H1 (cell line): ENCODE results near the gene CHRNA5. TPM values are rescaled to one million over a fixed set of nuclear protein-coding genes. Genes with fewer than 3 reads are reported as not detected.

ENCODE experiments used
- CTCF ChIA-PET: fragments of 300-600 bp; sonication (Branson Sonifier 250); formaldehyde crosslinking; loops from one replicate; lab custom pipeline; 2021; ENCODE audit not compliant: partially characterized antibody; lab: Charles Lee
- POLR2A ChIA-PET: fragments of 300-600 bp; sonication (Branson Sonifier 250); formaldehyde crosslinking; loops from one replicate; lab custom pipeline; 2021; ENCODE audit warnings: inconsistent platforms; ENCODE audit not compliant: partially characterized antibody; lab: Charles Lee
- DNase-seq, 2 experiments: peaks; one replicate each; pipeline versions ENCODE4 v3.0.0 to v3.0.0-alpha.2; 2010 to 2022; ENCODE audit warnings: low spot score in 2 of 2, low read depth in 1 of 2, mixed read lengths in 1 of 2
- FAIRE-seq: peaks from 2 replicates; lab custom pipeline; 2011; peaks lifted over from hg19 to GRCh38; lab: Jason Lieb, UNC
- H2AFZ ChIP-seq: 2 replicates; pipeline ENCODE4 v1.8.1; 2012; ENCODE audit warnings: low read length, inconsistent platforms
- H2AK5ac ChIP-seq: 2 replicates; pipeline ENCODE4 v1.6.1; 2013; ENCODE audit warnings: low read depth, low read length
- H2BK120ac ChIP-seq: replicated peaks from 2 replicates; pipeline ENCODE3; 2013; ENCODE audit warnings: low read depth, low read length, inconsistent platforms
- H2BK12ac ChIP-seq: 2 replicates; pipeline ENCODE4 v1.6.1; 2013; ENCODE audit warnings: low read depth, low read length
- H2BK15ac ChIP-seq: 2 replicates; pipeline ENCODE4 v1.6.1; 2013; ENCODE audit warnings: low read length
- H2BK20ac ChIP-seq: 2 replicates; pipeline ENCODE4 v1.6.1; 2013; ENCODE audit warnings: low read length
- H2BK5ac ChIP-seq: 2 replicates; pipeline ENCODE4 v1.6.1; 2013; ENCODE audit warnings: low read depth, low read length
- H3K14ac ChIP-seq: 2 replicates; pipeline ENCODE4 v1.6.1; 2013; ENCODE audit warnings: inconsistent platforms; ENCODE audit not compliant: insufficient read length
- H3K18ac ChIP-seq: 2 replicates; pipeline ENCODE4 v1.6.1; 2013; ENCODE audit warnings: low read length; ENCODE audit errors: extremely low read depth
- H3K23ac ChIP-seq: 2 replicates; pipeline ENCODE4 v1.6.1; 2013; ENCODE audit warnings: inconsistent platforms; ENCODE audit not compliant: insufficient read length
- H3K23me2 ChIP-seq: 2 replicates; pipeline ENCODE4 v1.6.1; 2013; ENCODE audit warnings: low read depth, low read length
- H3K27ac ChIP-seq: 2 replicates; pipeline ENCODE4 v1.6.1; 2011; ENCODE audit warnings: low read depth, low read length, inconsistent platforms
- H3K27me3 ChIP-seq, 4 experiments: replicated peaks in 1 of 4; 1 replicate in 1 of 4; 2 replicates in 3 of 4; pipeline versions ENCODE4 v1.6.1 to v1.8.1; 2011 to 2013; ENCODE audit warnings: low read length in 3 of 4, mild to moderate bottlenecking in 3 of 4, inconsistent platforms in 2 of 4, mixed read lengths in 2 of 4, moderate library complexity in 1 of 4; ENCODE audit not compliant: control insufficient read depth in 3 of 4, insufficient read depth in 3 of 4; ENCODE audit errors: extremely low read depth in 1 of 4
- H3K36me3 ChIP-seq, 4 experiments: 2 replicates each; pipeline versions ENCODE4 v1.6.1 to v1.8.1; 2011 to 2013; ENCODE audit warnings: mild to moderate bottlenecking in 4 of 4, low read length in 3 of 4, moderate library complexity in 2 of 4, control low read depth in 1 of 4, inconsistent platforms in 1 of 4; ENCODE audit not compliant: insufficient read depth in 4 of 4, control insufficient read depth in 2 of 4
- H3K4ac ChIP-seq: replicated peaks from 2 replicates; pipeline ENCODE3; 2013; ENCODE audit warnings: low read length, low read depth, mixed read lengths, inconsistent platforms; ENCODE audit not compliant: insufficient read length
- H3K4me1 ChIP-seq, 4 experiments: replicated peaks in 1 of 4; 1 replicate in 1 of 4; 2 replicates in 3 of 4; pipeline versions ENCODE4 v1.6.1 to v1.8.1; 2011 to 2013; ENCODE audit warnings: low read length in 3 of 4, inconsistent platforms in 2 of 4, mixed read lengths in 1 of 4; ENCODE audit not compliant: insufficient read depth in 4 of 4, control insufficient read depth in 3 of 4
- H3K4me2 ChIP-seq, 2 experiments: 2 replicates each; pipeline versions ENCODE4 v1.6.1 to v1.8.1; 2011 to 2013; ENCODE audit warnings: low read depth in 2 of 2, low read length in 2 of 2, control low read depth in 1 of 2, inconsistent platforms in 1 of 2, mild to moderate bottlenecking in 1 of 2; ENCODE audit not compliant: insufficient read depth in 1 of 2
- H3K4me3 ChIP-seq, 4 experiments: fragments of 200-600, 300-600 bp in 1 of 4; sonication (generic), shearing (Covaris generic), sonication (Bioruptor Twin) in 1 of 4; 2 replicates each; pipeline versions ENCODE4 v1.5.1 to v1.8.1; 2011 to 2016; ENCODE audit warnings: low read length in 4 of 4, low read depth in 3 of 4, control low read depth in 2 of 4, inconsistent platforms in 2 of 4, mild to moderate bottlenecking in 2 of 4, mixed read lengths in 1 of 4, moderate library complexity in 1 of 4; ENCODE audit not compliant: insufficient read depth in 2 of 4; ENCODE audit errors: extremely low read depth in 1 of 4
- H3K56ac ChIP-seq: replicated peaks from 2 replicates; pipeline ENCODE3; 2013; ENCODE audit warnings: low read depth, mild to moderate bottlenecking, mixed read lengths, low read length, inconsistent platforms; ENCODE audit not compliant: insufficient read length
- H3K79me1 ChIP-seq: 2 replicates; pipeline ENCODE4 v1.6.1; 2013; ENCODE audit warnings: low read depth, low read length, control low read depth
- H3K79me2 ChIP-seq, 2 experiments: 2 replicates each; pipeline versions ENCODE4 v1.6.1 to v1.8.1; 2012 to 2013; ENCODE audit warnings: low read length in 2 of 2, mild to moderate bottlenecking in 2 of 2, inconsistent platforms in 1 of 2; ENCODE audit not compliant: insufficient read depth in 2 of 2, control insufficient read depth in 1 of 2
- H3K9ac ChIP-seq, 4 experiments: replicated peaks in 1 of 4; 1 replicate in 1 of 4; 2 replicates in 3 of 4; pipeline versions ENCODE4 v1.6.1 to v1.8.1; 2011 to 2013; ENCODE audit warnings: low read depth in 3 of 4, low read length in 3 of 4, control low read depth in 2 of 4, mild to moderate bottlenecking in 2 of 4, moderate library complexity in 2 of 4, inconsistent platforms in 1 of 4; ENCODE audit errors: extremely low read depth in 1 of 4
- H3K9me3 ChIP-seq, 2 experiments: 2 replicates each; pipeline versions ENCODE4 v1.6.1 to v1.8.1; 2012 to 2013; ENCODE audit warnings: mild to moderate bottlenecking in 2 of 2, moderate library complexity in 2 of 2, control low read depth in 1 of 2, inconsistent platforms in 1 of 2, low read depth in 1 of 2, low read length in 1 of 2, mixed read lengths in 1 of 2; ENCODE audit not compliant: insufficient read depth in 2 of 2
- H4K20me1 ChIP-seq, 2 experiments: replicated peaks in 1 of 2; 2 replicates each; pipeline versions ENCODE3 to v1.8.1; 2011 to 2013; ENCODE audit warnings: inconsistent platforms in 2 of 2, low read length in 2 of 2, mild to moderate bottlenecking in 1 of 2; ENCODE audit not compliant: insufficient read depth in 2 of 2, control insufficient read depth in 1 of 2
- H4K5ac ChIP-seq: 2 replicates; pipeline ENCODE4 v1.6.1; 2013; ENCODE audit warnings: low read length, low read depth, mixed read lengths, inconsistent platforms; ENCODE audit not compliant: insufficient read length
- H4K8ac ChIP-seq: 2 replicates; pipeline ENCODE4 v1.8.0; 2013; ENCODE audit warnings: mild to moderate bottlenecking, moderate library complexity, low read length, inconsistent platforms; ENCODE audit not compliant: insufficient read depth; ENCODE audit errors: extremely low read depth
- H4K91ac ChIP-seq: replicated peaks from 2 replicates; pipeline ENCODE3; 2013; ENCODE audit warnings: low read length, mixed read lengths, inconsistent platforms; ENCODE audit not compliant: insufficient read length
- ASH2L ChIP-seq: fragments of 200-600, 300-600 bp; sonication (generic); IDR thresholded peaks from one replicate; pipeline ENCODE4 v1.7.1; 2017; ENCODE audit warnings: low read length
- CEBPB ChIP-seq: IDR thresholded peaks from 2 replicates; pipeline ENCODE4 v1.6.1; 2012; ENCODE audit warnings: low read depth, low read length
- CTBP2 ChIP-seq: IDR thresholded peaks from 2 replicates; pipeline ENCODE4 v1.7.0; 2011; ENCODE audit warnings: borderline replicate concordance, mild to moderate bottlenecking, moderate library complexity, mixed read lengths, low read length; ENCODE audit not compliant: insufficient read depth, insufficient read length
- EGR1 ChIP-seq: IDR thresholded peaks from 2 replicates; pipeline ENCODE4 v1.6.1; 2011; ENCODE audit warnings: low read depth, low read length, borderline replicate concordance
- EP300 ChIP-seq, 2 experiments: IDR thresholded peaks; 1 replicate in 1 of 2; 2 replicates in 1 of 2; pipeline ENCODE4 v1.6.1; 2011 to 2012; ENCODE audit warnings: low read depth in 2 of 2, low read length in 2 of 2, mild to moderate bottlenecking in 2 of 2, borderline replicate concordance in 1 of 2, inconsistent platforms in 1 of 2, moderate library complexity in 1 of 2
- EZH2 ChIP-seq: fragments of 200-600 bp; sonication (generic); IDR thresholded peaks from 2 replicates; pipeline ENCODE4 v1.7.1; 2012; ENCODE audit warnings: low read depth, mild to moderate bottlenecking, moderate library complexity, low read length, inconsistent platforms; ENCODE audit not compliant: severe bottlenecking
- KDM4A ChIP-seq: IDR thresholded peaks from one replicate; pipeline ENCODE4 v1.7.1; 2012; ENCODE audit warnings: low read depth, mild to moderate bottlenecking, moderate library complexity, low read length, inconsistent platforms; ENCODE audit not compliant: severe bottlenecking
- NANOG ChIP-seq: IDR thresholded peaks from 2 replicates; pipeline ENCODE4 v1.6.1; 2011; ENCODE audit warnings: low read length, low read depth, mild to moderate bottlenecking, inconsistent platforms; ENCODE audit not compliant: insufficient read depth, poor library complexity, severe bottlenecking
- RNF2 ChIP-seq: fragments of 200-900, 300-1000 bp; sonication (generic); IDR thresholded peaks from 2 replicates; pipeline ENCODE4 v1.7.1; 2016; ENCODE audit warnings: borderline replicate concordance, low read depth, mild to moderate bottlenecking, antibody characterized with exemption, low read length; ENCODE audit not compliant: poor library complexity, severe bottlenecking; ENCODE audit errors: missing control alignments
- SRF ChIP-seq: IDR thresholded peaks from 2 replicates; pipeline ENCODE4 v1.6.1; 2011; ENCODE audit warnings: mild to moderate bottlenecking, low read depth, low read length, moderate library complexity
- TAF1 ChIP-seq: IDR thresholded peaks from 2 replicates; pipeline ENCODE4 v1.6.1; 2011; ENCODE audit warnings: mild to moderate bottlenecking, low read depth, low read length
- ZNF274 ChIP-seq: IDR thresholded peaks from 2 replicates; pipeline ENCODE4 v1.7.0; 2012; ENCODE audit warnings: low read length, borderline replicate concordance; ENCODE audit errors: extremely low read depth
- WGBS, 2 experiments: shearing (Covaris generic) in 1 of 2; methylation state at CpG; one replicate each; pipeline versions ENCODE4 v1.1.6 to v1.1.7; 2013 to 2015; ENCODE audit warnings: low lambda C conversion rate in 2 of 2, mixed read lengths in 2 of 2, inconsistent platforms in 1 of 2, low coverage in 1 of 2, missing lambda C conversion rate in 1 of 2; ENCODE audit not compliant: insufficient replicate concordance in 2 of 2, insufficient coverage in 1 of 2, insufficient read length in 1 of 2; ENCODE audit errors: extremely low coverage in 1 of 2, missing lambda C conversion rate in 1 of 2; 5-methylcytosine and 5-hydroxymethylcytosine counted together
- polyA plus RNA-seq, 7 experiments: library from polyadenylated mRNA; depleted of rRNA in 3 of 7; stranded (reverse) in 5 of 7; unstranded in 2 of 7; fragments of >200 nt in 5 of 7; fragments of 200-250 nt in 2 of 7; gene quantifications; 1 replicate in 5 of 7; 2 replicates in 1 of 7; 4 replicates in 1 of 7; pipeline versions ENCODE4 v1.2.1 to v1.2.3, GENCODE V29; 2011 to 2013; ENCODE audit warnings: missing spikeins in 2 of 7, mixed read lengths in 2 of 7
- total RNA-seq: library from RNA; stranded (reverse); fragmentation: NEBNext Ultra II Directional; extraction: Animal tissue kit (Norgen Biotek cat#: 25700); gene quantifications from 2 replicates; pipeline ENCODE4 v1.2.1, GENCODE V29; 2021
- TF ChIP-seq, protein P1 (sequence below): IDR thresholded peaks from 2 replicates; pipeline ENCODE4 v1.6.1; 2011; ENCODE audit warnings: low read depth, mild to moderate bottlenecking, low read length; ENCODE audit not compliant: insufficient read depth

Gene CHRNA5
- total and polyA plus RNA-seq, 2 of the 8 experiments (the other 6 are each of a cell fraction or from before 2014, with no cell fraction given), result 13.5 to 31.4 TPM

DNA sequence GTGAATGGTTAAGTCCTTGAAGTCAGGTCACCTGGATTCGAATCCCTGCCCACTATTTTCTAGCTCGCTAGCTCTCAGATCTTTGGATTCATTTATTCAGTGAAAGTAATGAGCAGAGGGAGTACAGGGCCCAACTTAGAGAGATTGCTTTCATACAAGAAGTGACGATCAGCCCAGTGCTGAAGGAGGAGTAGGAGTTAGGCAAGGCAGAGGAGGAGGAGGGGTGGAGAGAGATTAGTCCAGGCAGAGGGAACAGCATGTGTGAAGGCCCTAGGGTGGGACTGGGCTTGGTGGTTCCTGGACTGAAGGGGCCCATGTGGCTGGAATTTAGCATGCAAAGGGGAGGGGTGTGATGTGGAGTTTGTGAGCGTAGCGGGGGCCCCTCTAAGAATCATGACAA, 3.8 kb upstream of the CHRNA5 start:
- Histone ChIP-seq H2BK15ac (no peak overlapping the region), H3K79me2 (peaks cover 0 to 3% of the 10 kb centered on the region in 2 experiments; a peak in 1 of 4 replicates), H3K18ac (no peak overlapping the region), H2BK120ac (no peak overlapping the region), H2AFZ (no peak overlapping the region), H4K20me1 (no peaks in the 10 kb centered on the region), H2BK5ac (no peak overlapping the region), H4K91ac (no peak overlapping the region), H3K9ac (no peak overlapping the region), H3K23me2 (peaks cover 7% of the 10 kb centered on the region; the same call in 1 of the 2 replicates), H3K4me3 (no peak overlapping the region), H3K27ac (no peak overlapping the region), H3K4ac (no peak overlapping the region), H2AK5ac (no peak overlapping the region), H4K5ac (no peak overlapping the region), H3K4me2 (no peak overlapping the region), H2BK20ac (no peak overlapping the region), H3K23ac (no peak overlapping the region), H3K9me3 (no peaks in the 10 kb centered on the region), H3K79me1 (no peaks in the 10 kb centered on the region), H3K14ac (no peak overlapping the region), H4K8ac (no peak overlapping the region), H3K27me3 (no peaks in the 10 kb centered on the region), H2BK12ac (no peak overlapping the region), H3K4me1 (peaks cover 3 to 7% (median 4%) of the 10 kb centered on the region in 4 experiments; a peak in 6 of 7 replicates), H3K56ac (no peak overlapping the region), H3K36me3 (no peaks in the 10 kb centered on the region)
- FAIRE-seq (no peak), DNase-seq (no peak)
- CTCF ChIA-PET, result no interaction called here
- 81% methylated on average over 5 of the region's 5 CpGs; no CpG with 5 or more reads in 1 of the 2 experiments for WGBS, 2 experiments
- POLR2A ChIA-PET, result no interaction called here
- no peak for TF ChIP-seq NANOG
- TF ChIP-seq RNF2, result no peak
- TF ChIP-seq ASH2L, result no peak
- no peak for TF ChIP-seq ZNF274
- no peak for TF ChIP-seq CEBPB
- no peak for TF ChIP-seq KDM4A
- TF ChIP-seq, protein P1, sequence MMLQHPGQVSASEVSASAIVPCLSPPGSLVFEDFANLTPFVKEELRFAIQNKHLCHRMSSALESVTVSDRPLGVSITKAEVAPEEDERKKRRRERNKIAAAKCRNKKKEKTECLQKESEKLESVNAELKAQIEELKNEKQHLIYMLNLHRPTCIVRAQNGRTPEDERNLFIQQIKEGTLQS, result no peak
- no peak for TF ChIP-seq TAF1
- TF ChIP-seq SRF, result no peak
- TF ChIP-seq EP300 (IDR thresholded peaks at IDR 0.05; ENCODE audit: borderline replicate concordance in 1 of 2, low read depth in 2 of 2, low read length in 2 of 2), result no peak
- no peak for TF ChIP-seq EGR1
- TF ChIP-seq CTBP2, result no peak
- no peak for TF ChIP-seq EZH2
